ENCODE results near the gene AGR2. TPM values are rescaled to one million over a fixed set of nuclear protein-coding genes. Genes with fewer than 3 reads are reported as not detected.

The AGR2 gene
- total RNA-seq, 1 experiment from 2014 or later, result 0.65 TPM

- no TSS peak for BruUV-seq (replicated peaks)
- ChIA-PET POLR2A (interaction anchor here (1.2 kb wide), 2 partner anchors 24 to 260 kb away, joined by 3 read pairs; no protein-coding TSS in a partner anchor), CTCF (no interaction called here)
- H3K4me1 Mint-ChIP-seq (ENCODE audit: insufficient read depth, unreplicated experiment), result no peaks in the 10 kb centered on the region
- no peaks in the 10 kb centered on the region for H3K27me3 Mint-ChIP-seq (ENCODE audit: insufficient read depth, unreplicated experiment)
- H3K36me3 Mint-ChIP-seq (ENCODE audit: insufficient read depth, unreplicated experiment), result no peaks in the 10 kb centered on the region
- TF ChIP-seq CTCF (IDR thresholded peaks at IDR 0.05; ENCODE audit: unreplicated experiment), result no peak
- no peak overlapping the region for H3K4me3 Mint-ChIP-seq (ENCODE audit: unreplicated experiment)
- H3K27ac Mint-ChIP-seq (ENCODE audit: low read depth, unreplicated experiment), result no peak overlapping the region
- no peak for DNase-seq (ENCODE audit: unreplicated experiment)
- intact Hi-C loops (cut with micrococcal nuclease), result no loop called here
- no peaks in the 10 kb centered on the region for H3K9me3 Mint-ChIP-seq (ENCODE audit: unreplicated experiment)
Measured at GRCh38 chr7:16794986-16795385, 9.8 kb downstream of the AGR2 start.

- no TSS peak for BruUV-seq (replicated peaks)
- Mint-ChIP-seq H3K9me3 (ENCODE audit: unreplicated experiment) (no peaks in the 10 kb centered on the region), H3K27me3 (ENCODE audit: insufficient read depth, unreplicated experiment) (no peaks in the 10 kb centered on the region), H3K27ac (ENCODE audit: low read depth, unreplicated experiment) (no peak overlapping the region), H3K36me3 (ENCODE audit: insufficient read depth, unreplicated experiment) (no peaks in the 10 kb centered on the region), H3K4me1 (ENCODE audit: insufficient read depth, unreplicated experiment) (no peaks in the 10 kb centered on the region), H3K4me3 (ENCODE audit: unreplicated experiment) (no peak overlapping the region)
- ChIA-PET CTCF (no interaction called here), POLR2A (interaction anchor here (0.9 to 1.1 kb wide), 2 partner anchors 10 to 132 kb away, joined by 3 to 4 read pairs; no protein-coding TSS in a partner anchor)
- no peak for DNase-seq (ENCODE audit: unreplicated experiment)
- intact Hi-C loops (cut with micrococcal nuclease), result no loop called here
- no peak for TF ChIP-seq CTCF (IDR thresholded peaks at IDR 0.05; ENCODE audit: unreplicated experiment)
Measured at GRCh38 chr7:16791905-16792698, 12.7 kb downstream of the AGR2 start.

- intact Hi-C loops (cut with micrococcal nuclease), result no loop called here
- Mint-ChIP-seq H3K27me3 (ENCODE audit: insufficient read depth, unreplicated experiment) (no peaks in the 10 kb centered on the region), H3K27ac (ENCODE audit: low read depth, unreplicated experiment) (no peak overlapping the region), H3K4me3 (ENCODE audit: unreplicated experiment) (no peak overlapping the region), H3K9me3 (ENCODE audit: unreplicated experiment) (no peaks in the 10 kb centered on the region), H3K36me3 (ENCODE audit: insufficient read depth, unreplicated experiment) (no peaks in the 10 kb centered on the region), H3K4me1 (ENCODE audit: insufficient read depth, unreplicated experiment) (no peaks in the 10 kb centered on the region)
- CTCF ChIA-PET, result no interaction called here
- no peak for DNase-seq (ENCODE audit: unreplicated experiment)
- no peak for TF ChIP-seq CTCF (IDR thresholded peaks at IDR 0.05; ENCODE audit: unreplicated experiment)
- POLR2A ChIA-PET, result no interaction called here
- BruUV-seq (replicated peaks), result no TSS peak
Measured at GRCh38 chr7:16791071-16791470, 13.7 kb downstream of the AGR2 start.

- Mint-ChIP-seq H3K9me3 (ENCODE audit: unreplicated experiment) (no peaks in the 10 kb centered on the region), H3K36me3 (ENCODE audit: insufficient read depth, unreplicated experiment) (no peaks in the 10 kb centered on the region), H3K27me3 (ENCODE audit: insufficient read depth, unreplicated experiment) (no peaks in the 10 kb centered on the region), H3K4me3 (ENCODE audit: unreplicated experiment) (no peak overlapping the region), H3K27ac (ENCODE audit: low read depth, unreplicated experiment) (no peak overlapping the region), H3K4me1 (ENCODE audit: insufficient read depth, unreplicated experiment) (no peaks in the 10 kb centered on the region)
- no peak for TF ChIP-seq CTCF (IDR thresholded peaks at IDR 0.05; ENCODE audit: unreplicated experiment)
- BruUV-seq (replicated peaks), result no TSS peak
- ChIA-PET CTCF (interaction anchor here (1.1 to 2.9 kb wide), 2 partner anchors 13 to 131 kb away, joined by 5 to 15 read pairs; no protein-coding TSS in a partner anchor), POLR2A (interaction anchor here (1.1 kb wide), 2 partner anchors 10 to 17 kb away, joined by 3 read pairs; no protein-coding TSS in a partner anchor)
- intact Hi-C loops (cut with micrococcal nuclease), result no loop called here
- no peak for DNase-seq (ENCODE audit: unreplicated experiment)
Measured at GRCh38 chr7:16787127-16787526, 17.7 kb downstream of the AGR2 start.

Data from MCF 10A (cell line).